GM12801 (cell line): ENCODE results near the gene B3GNT4.

ENCODE experiments used
- CTCF ChIP-seq: IDR thresholded peaks from one replicate; pipeline ENCODE4 v1.5.1; 2011; ENCODE audit warnings: control low read depth; ENCODE audit not compliant: insufficient read length; ENCODE audit errors: extremely low read depth

B3GNT4 gene

GRCh38 chr12:122203301-122204166 lies at the start of gene B3GNT4:
Gene B3GNT4 (plus strand): TSS chr12:122203709. CDS start chr12:122204619, 910 bp downstream.
- TF ChIP-seq CTCF: no peak

- TF ChIP-seq CTCF: no peak
Observed at GRCh38 chr12:122155705-122156104, 47.8 kb upstream of the B3GNT4 start.

- TF ChIP-seq CTCF: no peak
Observed at GRCh38 chr12:122158700-122159285, 44.7 kb upstream of the B3GNT4 start.

GRCh38 chr12:122159882-122160281 lies 43.6 kb upstream of the B3GNT4 start:
- TF ChIP-seq CTCF: no peak

GRCh38 chr12:122160761-122161160 lies 42.7 kb upstream of the B3GNT4 start:
- no peak for TF ChIP-seq CTCF

GRCh38 chr12:122161682-122162081 lies 41.8 kb upstream of the B3GNT4 start:
- TF ChIP-seq CTCF: no peak

- TF ChIP-seq CTCF: no peak
Observed at GRCh38 chr12:122162976-122163375, 40.5 kb upstream of the B3GNT4 start.
